Stimulated activated CD8-positive, alpha-beta memory T cell treated with anti-CD3 and anti-CD28 coated beads, Interleukin-15, amount 100 ng/mL, for 4 hours (primary cell): ENCODE measurements around the gene UBR2.
A peak's percentile ranks its signal among the peaks of the same experiment; 100 is the strongest.
"Not testable (repeated sequence)": the region's sequence is repeated elsewhere in the genome, so short reads cannot be mapped to it uniquely, and the experiment has no call there.

Experiments
- DNase-seq, 2 donors: peaks; one replicate each; pipeline ENCODE4 v3.0.0-alpha.2; 2020; ENCODE audit warnings: low read depth in 2 of 2

Gene UBR2

DNA sequence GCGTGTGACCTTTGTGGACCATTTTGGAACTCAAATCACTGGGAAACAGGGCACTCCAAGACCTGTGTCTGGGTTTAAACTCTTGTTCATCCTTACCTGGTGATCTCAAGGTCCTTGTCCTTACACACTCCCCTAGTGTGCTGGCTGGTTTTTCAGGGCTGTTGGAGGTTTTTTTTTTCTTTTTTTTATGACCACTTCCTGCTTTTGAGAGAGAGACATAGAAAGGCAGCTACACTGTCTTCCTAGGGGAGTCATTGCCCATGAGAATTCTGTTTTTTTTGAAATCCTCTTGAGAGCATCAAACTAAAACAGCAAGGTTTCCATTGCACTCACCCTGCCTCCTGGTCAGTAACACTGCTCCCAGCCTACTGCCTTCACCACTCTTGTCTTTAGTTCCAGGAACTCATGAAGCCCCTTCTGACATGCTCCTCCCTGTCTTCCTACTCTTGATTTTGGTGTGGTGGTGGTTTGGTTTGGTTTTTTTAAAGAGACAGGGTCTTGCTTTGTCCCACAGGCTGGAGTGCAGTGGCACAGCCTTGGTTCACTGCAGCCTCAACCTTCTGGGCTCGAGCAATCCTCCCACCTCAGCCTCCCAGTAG lies 130.0 kb downstream of the UBR2 start:
- DNase-seq = no peak

DNA sequence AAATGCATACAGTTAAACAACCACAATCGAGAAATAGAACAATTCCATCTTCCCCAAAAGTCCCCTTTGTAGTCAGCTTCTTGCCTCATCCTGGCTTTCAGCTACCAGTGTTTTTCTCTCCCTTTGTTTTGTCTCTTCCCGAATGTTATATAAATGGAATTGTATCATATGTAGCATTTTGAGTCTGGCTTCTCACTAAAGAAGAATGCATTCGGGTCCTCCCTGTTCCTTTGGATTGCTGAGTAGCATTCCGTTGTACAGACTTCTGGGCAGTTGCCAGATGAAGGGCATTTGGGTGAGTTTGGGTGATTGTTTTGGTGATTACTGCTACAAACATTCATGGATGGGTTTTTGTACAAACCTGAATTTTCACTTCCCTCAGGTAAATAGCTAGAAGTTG lies 130.8 kb downstream of the UBR2 start:
- DNase-seq = no peak

DNA sequence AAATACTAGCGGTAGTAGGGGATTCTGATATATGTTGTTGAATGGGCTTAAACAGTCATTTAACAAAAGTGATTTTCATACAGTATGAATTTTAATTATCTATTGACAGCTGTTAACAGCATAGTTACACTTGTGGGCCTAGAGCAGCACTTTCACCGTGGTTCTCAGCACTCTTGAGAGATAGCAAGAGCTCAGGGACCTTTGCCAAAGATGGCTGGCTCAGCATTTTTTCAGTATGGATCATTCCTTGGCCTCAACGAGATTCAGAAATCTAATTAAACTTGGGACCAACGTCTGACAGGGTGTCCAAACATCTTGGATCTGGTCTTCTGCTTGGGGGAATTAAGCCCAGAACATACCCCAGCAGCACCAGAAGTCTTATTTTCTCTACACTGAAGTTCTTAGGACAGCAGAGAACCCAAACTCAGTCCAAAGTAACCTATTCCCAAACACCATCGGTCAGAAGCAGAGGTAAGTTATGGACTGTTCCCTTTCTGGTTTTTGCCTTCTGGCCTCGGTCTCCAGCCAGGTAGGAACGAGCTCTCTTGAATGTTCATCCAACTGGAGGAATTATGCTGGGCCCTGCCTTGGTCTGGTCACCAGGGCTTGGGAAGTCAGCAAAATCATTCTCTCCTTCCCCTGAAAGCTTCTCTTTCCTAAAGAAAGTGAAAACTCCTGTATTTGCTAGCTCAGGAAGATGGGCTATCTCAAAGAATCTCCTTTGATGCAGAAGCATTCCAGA lies 132.9 kb downstream of the UBR2 start:
- no peak for DNase-seq

DNA sequence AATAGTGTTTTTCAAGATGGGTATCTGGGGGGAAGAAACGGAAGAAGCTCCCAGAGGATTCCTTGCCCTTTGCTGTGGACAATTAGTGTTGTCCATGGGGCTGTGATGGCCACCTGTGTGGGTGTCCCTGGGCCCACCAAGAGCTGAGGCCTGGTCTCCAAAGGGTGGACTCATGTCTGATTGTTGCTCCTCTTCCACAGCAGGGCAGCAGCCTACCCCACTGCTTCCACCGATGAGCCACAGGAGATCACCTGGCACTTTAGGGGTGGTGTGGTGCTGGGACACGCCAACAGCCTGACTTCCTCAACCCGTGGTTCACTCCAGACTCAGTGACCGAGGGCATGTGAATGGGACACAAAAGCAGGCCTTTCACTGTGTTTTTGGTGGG lies 133.4 kb downstream of the UBR2 start:
- no peak for DNase-seq

DNA sequence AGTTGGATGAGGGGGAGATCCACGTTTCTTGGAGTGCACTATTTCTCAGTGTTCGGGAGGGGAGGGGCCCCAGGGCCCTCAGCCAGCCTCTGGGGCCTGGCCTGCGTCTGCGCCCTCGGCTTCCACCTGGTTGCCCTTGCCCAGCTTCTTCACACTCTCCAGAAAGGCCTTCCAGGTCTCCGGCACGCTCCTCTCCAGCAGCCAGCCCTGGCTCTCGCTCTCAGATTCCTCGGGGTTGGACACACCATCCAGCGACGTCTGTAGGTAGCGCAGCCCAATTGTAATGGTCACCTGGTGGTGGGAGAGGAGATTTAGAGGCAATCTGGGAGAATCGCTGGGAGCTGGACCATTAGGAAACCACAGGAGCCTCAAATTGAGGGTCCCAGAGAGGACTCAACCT lies 134.4 kb downstream of the UBR2 start:
- DNase-seq = no peak

DNA sequence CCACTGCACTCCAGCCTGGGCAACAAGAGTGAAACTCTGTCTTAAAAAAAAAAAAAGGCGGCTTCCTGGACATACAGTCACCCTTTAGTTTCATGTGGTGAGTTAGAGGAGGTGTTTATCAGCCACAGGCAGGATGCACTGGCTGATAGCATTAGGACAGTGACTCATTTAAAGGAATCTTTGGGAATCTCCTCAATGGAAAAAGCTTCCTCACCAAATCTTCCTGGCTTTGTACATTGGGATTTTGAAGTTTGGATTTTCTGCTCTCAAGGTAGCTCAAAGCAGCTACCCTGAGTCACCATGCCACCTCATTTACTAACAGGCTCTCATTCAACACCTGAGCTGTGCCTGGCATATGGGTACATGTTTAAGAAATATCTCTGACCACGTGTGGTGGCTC lies 138.4 kb downstream of the UBR2 start:
- no peak for DNase-seq

DNA sequence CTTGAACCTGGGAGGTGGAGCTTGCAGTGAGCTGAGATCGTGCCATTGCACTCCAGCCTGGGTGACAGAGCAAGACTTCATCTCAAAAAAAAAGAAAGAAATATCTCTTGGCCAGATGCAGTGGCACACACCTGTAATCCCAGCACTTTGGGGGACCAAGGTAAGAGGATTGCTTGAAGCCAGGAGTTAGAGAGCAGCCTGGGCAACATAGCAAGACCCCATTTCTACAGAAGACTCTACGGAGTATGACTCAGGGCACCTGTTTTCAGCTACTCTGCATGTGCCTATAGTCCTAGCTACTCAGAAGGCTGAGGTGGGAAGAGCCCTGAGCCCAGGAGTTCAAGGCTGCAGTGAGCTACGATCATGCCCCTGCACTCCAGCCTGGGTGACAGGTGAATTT lies 139.0 kb downstream of the UBR2 start:
- not testable (repeated sequence) for DNase-seq

DNA sequence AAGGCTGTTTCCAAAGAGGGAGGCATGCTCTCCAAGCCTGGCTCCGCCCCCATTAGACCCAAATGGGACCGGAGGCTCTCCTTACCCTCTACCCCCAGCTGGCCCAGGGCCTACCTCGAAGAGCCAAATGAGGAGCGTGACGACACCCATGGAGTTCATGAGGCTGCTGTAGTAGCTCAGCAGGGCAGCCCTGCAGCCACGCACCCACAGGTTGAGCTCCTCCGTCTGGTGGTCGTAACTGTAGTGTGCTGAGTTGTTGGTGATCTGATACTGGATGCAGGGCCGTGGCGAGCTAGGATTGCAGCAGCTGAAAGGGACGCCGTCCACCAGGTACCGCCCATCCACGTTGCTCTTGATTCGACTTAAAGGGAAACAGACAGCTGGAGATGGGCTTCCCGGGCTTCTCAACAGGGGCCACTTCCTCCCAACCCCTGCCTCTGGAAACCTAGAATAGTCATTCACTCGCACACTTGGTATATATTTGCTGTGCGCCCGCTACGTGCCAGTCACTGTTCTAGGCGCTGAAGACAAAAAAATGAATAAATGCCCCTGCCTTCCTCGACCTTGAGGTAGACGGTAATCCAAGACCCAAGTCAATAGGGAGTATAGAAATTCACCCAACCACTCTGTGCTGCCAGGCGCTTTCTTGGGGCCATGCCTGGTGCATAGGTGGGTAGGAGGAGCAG lies 140.6 kb downstream of the UBR2 start:
- DNase-seq = no peak

DNA sequence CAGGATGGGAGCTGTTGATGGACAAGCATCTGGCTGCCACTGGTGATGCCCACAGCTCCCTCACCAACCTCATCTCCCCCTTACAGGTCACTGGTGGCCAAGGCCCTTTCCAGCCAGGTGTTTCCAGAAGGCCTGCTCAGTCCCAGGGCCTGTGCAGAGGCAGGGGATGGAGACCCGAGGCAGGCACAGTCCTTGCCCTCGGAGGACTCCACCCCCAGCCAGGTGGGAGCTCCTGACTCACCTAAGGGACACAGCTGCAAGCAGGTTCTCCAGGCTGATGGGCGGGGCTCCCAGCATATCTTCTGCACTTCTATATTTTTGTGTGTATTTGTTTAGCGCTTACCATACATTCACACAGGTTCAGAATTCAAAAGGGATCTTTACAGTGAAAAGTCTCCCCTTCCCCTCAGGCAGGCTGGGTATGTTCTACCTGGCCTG lies 141.1 kb downstream of the UBR2 start:
- no peak for DNase-seq

DNA sequence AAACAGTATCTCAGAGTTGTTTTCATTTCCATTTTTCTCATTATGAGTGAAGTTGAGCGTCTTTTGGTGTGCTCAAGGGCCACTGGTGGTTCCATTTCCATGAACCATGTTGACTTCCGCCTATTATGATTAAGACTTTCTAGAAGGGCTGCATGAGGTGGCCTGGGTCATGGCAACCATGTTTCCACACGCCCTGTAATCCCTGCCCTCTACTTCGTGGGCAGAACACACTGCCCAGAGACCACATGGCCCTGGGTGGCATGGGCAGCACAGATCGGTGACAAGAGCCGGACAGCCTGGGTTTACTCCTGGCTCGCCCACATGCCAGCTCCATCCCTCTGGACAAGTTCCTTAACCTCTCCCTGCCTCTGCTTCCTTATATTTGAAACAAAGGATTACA lies 143.8 kb downstream of the UBR2 start:
- DNase-seq = no peak

DNA sequence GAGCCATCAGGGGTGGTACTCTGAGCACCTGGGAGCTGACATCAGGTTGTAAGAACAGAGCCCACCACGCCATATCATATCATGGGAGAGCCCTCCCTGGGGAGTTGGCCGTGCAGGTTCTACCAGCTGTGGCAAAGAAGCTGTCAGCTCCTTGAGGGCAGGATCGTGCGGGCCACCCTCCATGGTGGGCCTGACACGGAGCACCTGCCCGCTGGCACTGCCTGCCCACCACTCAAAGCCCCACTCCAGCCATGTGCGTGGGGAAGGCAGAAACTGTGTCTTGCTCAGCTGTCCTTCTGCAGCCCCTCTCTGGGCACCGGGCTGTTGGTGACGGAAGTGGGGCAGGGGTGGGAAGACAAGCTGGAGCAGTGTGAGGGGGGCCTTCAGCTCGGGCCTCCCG lies 144.3 kb downstream of the UBR2 start:
- no peak for DNase-seq

DNA sequence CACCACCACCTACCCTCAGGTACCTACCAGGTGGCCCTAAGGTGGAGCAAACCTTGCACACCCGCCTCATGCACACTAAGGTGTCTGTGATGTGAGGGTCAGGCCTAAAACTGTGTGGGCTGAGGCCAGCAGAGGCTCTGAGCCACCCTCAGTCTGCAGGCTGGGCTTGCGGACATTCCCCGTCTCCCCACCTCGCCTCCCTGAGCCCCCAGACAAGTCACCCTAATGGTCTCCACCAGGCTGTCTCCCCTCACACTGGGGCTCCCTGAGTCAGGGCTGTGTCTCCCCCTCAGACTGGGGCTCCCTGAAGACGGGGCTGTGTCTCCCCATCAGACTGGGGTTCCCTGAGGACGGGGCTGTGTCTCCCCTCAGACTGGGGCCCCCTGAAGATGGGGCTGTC lies 146.0 kb downstream of the UBR2 start:
- no peak for DNase-seq

DNA sequence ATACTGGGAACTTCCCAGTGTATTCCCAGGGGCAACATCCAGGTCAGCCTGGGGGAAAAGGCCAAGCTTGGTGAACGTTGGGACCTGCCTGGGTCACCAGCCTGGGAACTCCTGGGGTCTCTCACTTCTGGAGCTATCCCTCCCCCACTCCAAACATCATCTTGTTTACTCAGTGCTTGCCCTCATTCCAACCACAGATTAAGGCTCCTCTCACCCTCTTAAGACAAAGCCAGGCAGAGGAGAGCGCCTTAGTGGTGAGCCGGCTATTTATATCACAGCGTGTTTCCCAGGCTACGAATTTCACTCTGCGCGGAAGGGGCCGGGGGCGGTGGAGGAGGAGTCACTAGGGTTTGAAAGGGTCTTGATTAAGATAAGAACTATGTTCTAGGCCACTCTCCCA lies 146.5 kb downstream of the UBR2 start:
- DNase-seq = no peak

DNA sequence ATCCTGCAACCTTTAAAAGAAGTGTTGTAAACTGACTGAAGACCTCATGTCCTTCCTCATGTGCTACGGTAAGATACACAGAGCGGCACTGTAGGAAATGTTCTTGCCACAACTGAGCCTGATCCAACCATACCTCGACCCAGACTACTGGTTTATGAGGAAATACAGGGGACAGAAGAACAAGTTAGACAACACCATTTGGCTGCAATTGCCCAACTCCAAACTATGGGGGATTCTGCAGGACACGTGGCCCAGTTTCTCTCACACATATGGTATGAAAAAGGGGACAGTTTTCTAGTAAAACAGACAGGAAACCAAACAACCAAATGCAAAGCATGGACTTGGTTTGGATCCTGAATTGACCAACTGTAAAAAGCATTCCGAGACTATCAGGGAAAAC lies 148.1 kb downstream of the UBR2 start:
- DNase-seq = no peak

DNA sequence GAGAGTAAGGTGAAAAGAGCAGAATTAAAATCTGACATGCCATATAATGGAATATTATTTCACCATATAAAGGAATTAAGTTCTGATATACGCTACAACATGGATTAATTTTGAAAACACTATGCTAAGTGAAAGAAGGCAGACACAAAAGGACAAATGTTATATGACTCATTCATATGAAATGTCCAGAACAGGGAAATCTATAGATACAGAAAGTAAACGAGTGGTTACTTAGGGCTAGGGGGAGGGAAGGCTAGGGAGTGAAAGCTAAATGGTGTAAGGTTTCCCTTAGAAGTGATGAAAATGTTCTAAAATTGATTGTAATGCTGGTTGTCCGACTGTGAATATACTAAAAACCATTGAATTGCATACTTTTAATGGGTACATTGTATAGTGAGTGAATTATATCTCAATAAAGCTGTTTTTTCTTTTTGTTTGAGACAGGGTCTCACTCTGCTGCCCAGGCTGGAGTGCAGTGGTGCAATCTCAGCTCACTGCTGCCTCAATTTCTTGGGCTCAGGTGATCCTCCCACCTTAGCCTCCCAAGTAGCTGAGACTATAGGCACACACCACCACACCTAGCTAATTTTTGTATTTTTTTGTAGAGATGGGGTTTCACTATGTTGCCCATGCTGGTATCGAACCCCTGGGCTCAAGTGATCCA lies 150.4 kb downstream of the UBR2 start:
- no peak for DNase-seq

DNA sequence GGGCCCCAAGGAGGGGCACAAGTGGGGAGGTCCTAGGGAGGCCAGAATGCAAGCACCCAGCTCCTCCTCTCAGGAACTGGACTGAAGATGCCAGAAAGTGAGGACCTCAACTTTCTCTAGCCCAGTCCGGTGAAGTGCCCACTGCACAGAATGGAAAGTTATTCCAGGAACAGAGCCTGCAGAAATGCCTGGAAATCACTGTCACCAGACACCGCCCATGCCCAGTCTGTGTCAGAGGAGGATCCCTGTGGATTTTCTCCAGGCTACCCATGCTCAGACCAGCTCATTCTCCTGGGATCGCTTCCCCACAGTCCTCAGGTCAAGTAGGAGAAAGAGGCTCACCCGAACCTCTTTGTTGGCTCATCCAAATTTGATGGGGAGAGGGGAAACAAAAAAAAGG lies 152.0 kb downstream of the UBR2 start:
- DNase-seq = no peak

DNA sequence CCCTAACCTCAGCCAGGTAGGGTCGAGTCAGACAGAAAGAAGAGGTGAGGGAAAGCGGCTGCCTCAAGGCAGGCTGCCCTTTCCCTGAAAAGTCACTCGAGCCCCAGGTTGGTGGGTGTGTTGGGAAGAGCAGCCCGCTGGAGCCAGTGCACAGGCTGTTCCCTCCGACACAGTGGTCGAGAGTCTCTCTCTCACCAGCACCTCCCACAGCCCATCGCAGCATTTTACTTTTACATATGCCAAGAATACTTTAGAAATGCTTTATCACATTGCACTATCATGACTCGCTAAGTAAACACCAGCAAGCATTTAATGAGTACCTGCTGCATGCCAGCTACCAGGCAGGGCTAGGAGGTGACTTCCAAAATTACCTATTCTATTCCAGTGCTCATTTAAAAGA lies 156.9 kb downstream of the UBR2 start:
- no peak for DNase-seq

DNA sequence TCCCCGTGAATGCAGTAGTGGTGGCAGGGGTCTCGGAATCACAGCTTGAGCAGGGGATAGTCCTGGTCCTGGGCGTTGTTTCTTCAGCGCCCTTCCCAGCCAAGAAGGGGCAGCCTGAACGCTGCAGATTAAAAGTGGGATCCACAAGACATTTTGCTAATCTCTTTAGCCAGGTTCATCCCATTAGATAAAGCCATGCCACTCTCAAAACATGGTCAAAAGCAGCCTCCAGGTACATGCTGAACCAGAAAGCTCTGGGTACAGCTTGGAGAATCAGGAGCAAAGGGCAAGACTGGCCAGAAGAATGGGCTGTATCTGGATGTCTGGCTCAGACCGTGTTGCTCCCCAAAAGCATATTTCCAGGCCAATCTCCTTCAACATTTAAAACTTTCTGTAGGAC lies 158.7 kb downstream of the UBR2 start, which contains the start of gene PRPH2:
Gene PRPH2 (minus strand): TSS at position 101 of the 400 bp plus-strand sequence. CDS start 263 bp downstream, outside the sequence.
- DNase-seq = no peak

DNA sequence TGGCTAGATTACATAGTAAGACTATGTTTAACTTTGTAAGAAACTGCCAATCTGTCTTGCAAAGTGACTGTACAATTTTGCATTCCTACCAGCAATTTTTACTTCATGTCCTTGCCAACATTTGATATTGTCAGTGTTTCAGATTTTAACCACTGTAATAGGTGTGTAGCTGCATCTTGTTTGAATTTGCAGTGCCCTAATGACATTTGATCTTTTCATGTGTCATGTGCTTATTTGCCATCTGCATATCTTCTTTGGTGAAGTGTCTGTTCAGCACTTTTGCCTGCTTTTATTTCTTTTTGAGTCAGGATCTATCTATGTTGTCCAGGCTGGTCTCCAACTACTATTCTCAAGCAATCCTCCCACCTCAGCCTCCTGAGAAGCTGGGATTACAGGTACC lies 161.0 kb downstream of the UBR2 start:
- DNase-seq = no peak

DNA sequence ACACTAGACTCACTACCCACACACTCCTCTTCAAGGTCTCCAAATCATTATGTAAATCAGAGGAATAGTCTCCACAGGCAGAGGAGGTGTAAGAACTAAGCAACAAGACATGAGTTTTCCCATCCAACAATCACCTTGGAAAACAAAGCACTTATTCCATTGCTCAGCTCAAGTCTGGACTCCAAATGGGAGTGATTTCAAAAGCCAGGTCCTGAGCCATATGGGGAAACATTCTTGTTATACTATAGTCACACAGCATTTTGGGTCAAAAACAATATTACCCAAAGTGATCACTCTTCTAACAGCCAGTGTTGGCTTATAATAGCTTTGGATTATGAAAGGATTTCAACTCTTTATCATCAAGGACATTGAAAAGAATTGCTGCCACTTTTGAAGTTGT lies 162.2 kb downstream of the UBR2 start:
- no peak for DNase-seq

DNA sequence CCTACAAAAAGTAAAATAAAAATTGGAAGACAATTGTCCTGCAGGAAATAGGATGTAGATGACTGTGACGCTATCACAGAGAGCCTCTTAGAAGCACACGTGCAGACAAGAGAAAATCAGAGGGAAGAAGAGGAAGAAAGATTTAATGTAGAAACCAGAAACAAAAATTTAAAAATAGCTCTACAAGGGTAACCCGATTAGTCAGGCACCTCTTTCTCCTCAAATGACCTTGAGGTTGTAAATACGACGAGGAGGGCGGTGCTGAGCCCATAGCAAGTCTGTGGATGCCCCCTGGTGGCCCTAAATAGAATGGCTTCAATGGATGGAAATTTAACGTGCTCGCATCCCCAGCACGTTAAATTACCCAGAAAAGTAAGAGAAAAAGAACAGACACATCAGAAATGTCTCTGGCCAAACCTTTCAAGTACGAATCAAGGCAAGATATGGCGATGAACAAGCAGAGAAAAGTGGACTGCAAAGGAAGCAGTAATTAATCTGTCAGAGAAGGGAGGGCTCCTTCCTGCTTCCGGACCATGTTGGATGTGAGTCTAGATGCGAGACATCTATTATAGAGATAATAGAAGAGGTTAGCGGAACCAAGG lies 162.8 kb downstream of the UBR2 start:
- peak; percentile 32 to 60 for DNase-seq

DNA sequence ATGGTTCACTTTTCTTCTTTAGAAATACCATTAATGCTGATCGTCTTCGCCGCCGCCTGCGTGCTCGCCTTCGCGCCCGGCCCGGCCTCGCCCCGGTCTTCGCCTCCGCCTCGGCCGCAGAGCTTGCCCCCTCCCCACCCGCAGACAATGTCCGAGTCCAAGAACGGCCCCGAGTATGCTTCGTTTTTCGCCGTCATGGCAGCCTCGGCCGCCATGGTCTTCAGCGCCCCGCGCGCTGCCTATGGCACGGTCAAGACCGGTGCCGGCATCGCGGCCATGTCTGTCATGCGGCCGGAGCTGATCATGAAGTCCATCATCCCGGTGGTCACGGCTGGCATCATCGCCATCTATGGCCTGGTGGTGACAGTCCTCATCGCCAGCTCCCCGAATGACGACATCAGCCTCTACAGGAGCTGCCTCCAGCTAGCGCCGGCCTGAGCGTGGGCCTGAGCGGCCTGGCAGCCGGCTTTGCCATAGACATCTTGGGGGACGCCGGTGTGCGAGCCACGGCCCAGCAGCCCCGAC lies 163.3 kb downstream of the UBR2 start:
- no peak for DNase-seq
